B cell (primary cell): ENCODE measurements around the gene ABHD18.

Source experiments
- CTCF ChIP-seq: fragments of 200-600 bp; IDR thresholded peaks from one replicate; pipeline ENCODE4 v1.8.0; 2022; ENCODE audit warnings: antibody characterized with exemption, mild to moderate bottlenecking
- EZH2 ChIP-seq: IDR thresholded peaks from 2 replicates; pipeline ENCODE4 v1.6.1; 2012; ENCODE audit warnings: borderline replicate concordance, low read depth, mild to moderate bottlenecking, moderate library complexity, low read length; ENCODE audit not compliant: insufficient read depth, poor library complexity, severe bottlenecking

GRCh38 chr4:127917151-127917550, 48.1 kb upstream of the ABHD18 start:
- TF ChIP-seq CTCF (no peak), EZH2 (no peak)
